ENCODE results near the gene ZNRF3. TPM values are rescaled to one million over a fixed set of nuclear protein-coding genes. Genes with fewer than 3 reads are reported as not detected.
"Not testable (repeated sequence)": the region's sequence is repeated elsewhere in the genome, so short reads cannot be mapped to it uniquely, and the experiment has no call there.

ZNRF3 gene
- total RNA-seq, 6 experiments from 2014 or later: 5.8 to 9.2 (median 6.9) TPM

DNA sequence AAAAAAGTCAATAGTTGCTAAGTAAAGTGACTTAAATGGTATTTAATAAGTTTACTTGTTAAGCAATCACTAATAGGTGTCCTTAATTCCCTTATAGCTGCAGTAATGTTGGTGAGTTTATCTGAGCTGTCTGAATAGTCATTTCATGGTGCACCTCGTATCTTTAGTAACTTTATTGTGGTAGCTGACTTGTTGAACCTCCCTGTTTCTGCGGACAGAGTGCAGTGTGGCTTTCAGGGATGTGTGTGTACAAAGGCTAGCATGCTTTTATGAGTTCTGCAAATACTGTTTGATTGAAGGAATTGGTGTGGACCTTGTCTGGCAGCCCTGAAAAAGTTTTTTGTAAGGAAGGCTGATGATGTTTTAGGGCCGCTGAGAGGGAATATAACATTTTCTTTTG is 2.6 kb downstream of the ZNRF3 start:
- DNase-seq (no peak), ATAC-seq (no peak)
- Histone ChIP-seq H3K27me3 (no peaks in the 10 kb centered on the region), H3K36me3 (no peaks in the 10 kb centered on the region), H3K4me3 (no peak overlapping the region), H3K27ac (peak overlapping the region in 1 of 3 donors; percentile 4), H3K9me3 (no peaks in the 10 kb centered on the region), H3K4me1 (peaks cover 0 to 43% (median 9%) of the 10 kb centered on the region in 4 donors)
- intact Hi-C loops (cut with DNase I): no loop called here
- whole genome bisulfite sequencing (ENCODE audit: insufficient coverage, low coverage, low lambda C conversion rate, missing lambda C conversion rate): 29% methylated on average over 3 of the region's 3 CpGs
- TF ChIP-seq, protein P1, sequence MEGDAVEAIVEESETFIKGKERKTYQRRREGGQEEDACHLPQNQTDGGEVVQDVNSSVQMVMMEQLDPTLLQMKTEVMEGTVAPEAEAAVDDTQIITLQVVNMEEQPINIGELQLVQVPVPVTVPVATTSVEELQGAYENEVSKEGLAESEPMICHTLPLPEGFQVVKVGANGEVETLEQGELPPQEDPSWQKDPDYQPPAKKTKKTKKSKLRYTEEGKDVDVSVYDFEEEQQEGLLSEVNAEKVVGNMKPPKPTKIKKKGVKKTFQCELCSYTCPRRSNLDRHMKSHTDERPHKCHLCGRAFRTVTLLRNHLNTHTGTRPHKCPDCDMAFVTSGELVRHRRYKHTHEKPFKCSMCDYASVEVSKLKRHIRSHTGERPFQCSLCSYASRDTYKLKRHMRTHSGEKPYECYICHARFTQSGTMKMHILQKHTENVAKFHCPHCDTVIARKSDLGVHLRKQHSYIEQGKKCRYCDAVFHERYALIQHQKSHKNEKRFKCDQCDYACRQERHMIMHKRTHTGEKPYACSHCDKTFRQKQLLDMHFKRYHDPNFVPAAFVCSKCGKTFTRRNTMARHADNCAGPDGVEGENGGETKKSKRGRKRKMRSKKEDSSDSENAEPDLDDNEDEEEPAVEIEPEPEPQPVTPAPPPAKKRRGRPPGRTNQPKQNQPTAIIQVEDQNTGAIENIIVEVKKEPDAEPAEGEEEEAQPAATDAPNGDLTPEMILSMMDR (IDR thresholded peaks at IDR 0.05): peak in 3 of 4 donors; percentile 6 to 29 (median 19)
- TF ChIP-seq POLR2A (IDR thresholded peaks at IDR 0.05): no peak

DNA sequence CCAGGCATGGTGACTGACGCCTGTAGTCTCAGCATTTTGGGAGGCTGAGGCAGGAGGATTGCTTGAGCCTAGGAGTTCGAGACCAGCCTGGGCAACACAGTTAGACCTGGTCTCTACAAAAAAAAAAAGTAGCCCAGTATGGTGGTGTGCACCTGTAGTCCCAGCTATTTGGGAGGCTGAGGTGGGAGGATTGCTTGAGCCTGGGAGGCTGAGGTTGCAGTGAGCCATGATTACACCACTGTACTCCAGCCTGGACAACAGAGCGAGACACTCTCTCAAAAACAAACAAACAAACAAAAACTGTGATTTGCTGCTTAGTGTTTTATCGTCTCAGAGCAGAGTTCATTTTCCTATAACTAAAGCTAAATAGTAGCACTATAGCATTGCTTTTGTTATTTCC is 3.3 kb downstream of the ZNRF3 start:
- ATAC-seq; intact Hi-C loops (cut with DNase I); H3K27me3 ChIP-seq; H3K4me3 ChIP-seq; H3K36me3 ChIP-seq; DNase-seq; H3K27ac ChIP-seq; H3K9me3 ChIP-seq: not testable (repeated sequence)
- H3K4me1 ChIP-seq: peaks cover 0 to 43% (median 9%) of the 10 kb centered on the region in 4 donors
- WGBS (ENCODE audit: insufficient coverage, low coverage, low lambda C conversion rate, missing lambda C conversion rate): 77% methylated on average over 4 of the region's 4 CpGs

DNA sequence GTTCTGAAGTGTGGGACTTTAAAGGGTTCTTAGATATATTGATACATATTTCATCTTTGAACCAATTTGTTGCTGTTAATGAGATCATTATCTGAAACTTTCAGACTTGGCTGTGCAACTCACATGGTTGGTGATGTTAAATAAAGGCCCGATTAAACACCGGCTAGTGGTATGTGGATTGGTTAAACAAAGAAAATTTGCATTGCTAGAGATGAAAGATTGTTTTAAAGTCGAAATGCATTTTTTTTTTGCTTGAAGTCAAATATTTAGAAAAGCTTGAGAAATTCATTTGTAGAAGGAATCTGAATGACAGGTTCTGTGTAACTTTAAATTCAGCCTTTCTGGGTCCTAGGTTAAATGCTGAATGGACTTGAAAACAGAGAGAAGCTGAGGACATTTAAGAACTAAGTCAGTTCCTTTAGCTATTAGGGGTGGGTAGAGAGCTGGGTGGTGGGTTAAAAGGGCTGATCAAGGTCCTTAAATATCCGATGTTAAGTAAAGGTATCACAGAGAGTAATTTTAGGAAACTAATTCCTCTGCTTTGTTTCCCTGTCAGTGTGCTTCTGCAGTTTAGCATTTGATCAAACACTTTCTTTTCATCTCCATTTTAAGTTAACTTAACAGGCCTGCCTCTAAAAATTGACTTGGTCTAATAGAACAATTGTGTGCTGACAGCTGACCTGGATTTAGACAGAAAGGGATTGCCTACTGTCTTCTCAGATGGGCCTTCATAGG is 4.5 kb downstream of the ZNRF3 start:
- Histone ChIP-seq H3K4me1 (peaks cover 0 to 47% (median 7%) of the 10 kb centered on the region in 4 donors), H3K9me3 (no peaks in the 10 kb centered on the region), H3K4me3 (no peak overlapping the region), H3K27me3 (no peaks in the 10 kb centered on the region), H3K27ac (no peak overlapping the region), H3K36me3 (no peaks in the 10 kb centered on the region)
- 24% methylated on average over 4 of the region's 4 CpGs for WGBS (ENCODE audit: insufficient coverage, low coverage, low lambda C conversion rate, missing lambda C conversion rate)
- DNase-seq: no peak
- TF ChIP-seq POLR2A (IDR thresholded peaks at IDR 0.05): no peak
- TF ChIP-seq, protein P1 (IDR thresholded peaks at IDR 0.05): no peak
- intact Hi-C loops (cut with DNase I): no loop called here
- no peak for ATAC-seq

DNA sequence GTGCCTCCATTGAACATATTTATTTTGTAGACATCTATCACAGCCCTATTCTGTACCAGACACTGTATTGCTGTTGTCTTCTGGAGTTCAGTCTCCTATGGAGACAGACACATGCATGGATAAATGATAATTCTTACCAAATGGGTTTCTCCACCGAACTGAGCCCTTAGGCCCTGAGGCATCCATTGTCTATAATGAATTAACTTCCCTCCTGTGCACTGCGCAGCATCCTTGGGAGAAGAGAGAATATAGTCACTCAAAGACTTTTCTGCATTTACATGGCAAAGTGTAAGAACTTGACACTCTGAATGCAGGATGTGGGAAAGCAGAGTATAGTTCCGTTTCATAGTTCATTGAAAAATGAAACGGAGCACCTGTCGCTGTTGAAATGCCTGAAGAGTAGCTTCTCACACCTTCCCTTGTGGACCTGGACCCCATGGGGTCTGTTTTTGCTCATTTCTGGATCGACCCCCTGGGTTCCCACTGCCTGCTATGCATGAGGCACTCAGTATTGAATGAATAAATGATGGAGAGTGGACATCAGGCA is 6.2 kb downstream of the ZNRF3 start:
- H3K27me3 ChIP-seq: no peaks in the 10 kb centered on the region
- intact Hi-C loops (cut with DNase I): no loop called here
- 90% methylated on average over 6 of the region's 6 CpGs for WGBS (ENCODE audit: insufficient coverage, low coverage, low lambda C conversion rate, missing lambda C conversion rate)
- no peak overlapping the region for H3K4me3 ChIP-seq
- no peak for TF ChIP-seq POLR2A (IDR thresholded peaks at IDR 0.05)
- TF ChIP-seq, protein P1 (IDR thresholded peaks at IDR 0.05): no peak
- H3K36me3 ChIP-seq: no peaks in the 10 kb centered on the region
- no peak for ATAC-seq
- H3K27ac ChIP-seq: no peak overlapping the region
- H3K9me3 ChIP-seq: no peaks in the 10 kb centered on the region
- peaks cover 0 to 43% (median 7%) of the 10 kb centered on the region in 4 donors for H3K4me1 ChIP-seq
- DNase-seq: no peak

DNA sequence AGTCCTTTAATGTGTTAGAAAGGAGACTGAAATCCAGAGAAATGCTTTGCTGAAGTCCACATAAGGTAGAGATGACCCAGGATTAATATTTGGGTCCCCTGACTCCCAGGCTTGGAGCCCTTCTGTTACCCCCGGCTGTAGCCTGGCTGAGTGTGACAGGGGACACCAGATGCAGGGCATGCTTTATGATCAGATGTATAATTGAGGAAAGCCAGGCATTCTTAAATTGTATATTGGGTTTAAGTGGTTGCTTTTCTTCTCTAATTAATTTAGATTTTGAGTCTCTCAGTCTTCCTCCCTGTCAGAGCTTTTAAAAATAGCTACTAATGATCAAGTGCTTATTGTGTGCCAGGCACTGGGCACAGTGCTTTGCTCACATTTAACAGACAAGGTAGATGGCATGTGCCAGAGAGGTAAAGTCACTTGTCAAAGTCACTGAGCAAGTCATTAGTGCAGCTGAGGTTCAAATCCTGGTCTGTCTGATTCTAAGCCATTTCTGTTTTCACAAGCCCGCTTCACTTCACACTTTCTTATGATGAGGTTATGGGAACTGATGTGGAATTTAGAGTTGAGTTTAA is 7.9 kb downstream of the ZNRF3 start:
- peaks cover 0 to 28% (median 0%) of the 10 kb centered on the region in 4 donors for H3K4me1 ChIP-seq
- no peak for ATAC-seq
- no peaks in the 10 kb centered on the region for H3K27me3 ChIP-seq
- H3K36me3 ChIP-seq: no peaks in the 10 kb centered on the region
- no peak overlapping the region for H3K27ac ChIP-seq
- 100% methylated on average over 2 of the region's 2 CpGs for WGBS (ENCODE audit: insufficient coverage, low coverage, low lambda C conversion rate, missing lambda C conversion rate)
- TF ChIP-seq, protein P1 (IDR thresholded peaks at IDR 0.05): no peak
- TF ChIP-seq POLR2A (IDR thresholded peaks at IDR 0.05): no peak
- intact Hi-C loops (cut with DNase I): no loop called here
- no peak for DNase-seq
- H3K9me3 ChIP-seq: no peaks in the 10 kb centered on the region
- H3K4me3 ChIP-seq: no peak overlapping the region
